ENCODE data around the gene HNMT.

DNA sequence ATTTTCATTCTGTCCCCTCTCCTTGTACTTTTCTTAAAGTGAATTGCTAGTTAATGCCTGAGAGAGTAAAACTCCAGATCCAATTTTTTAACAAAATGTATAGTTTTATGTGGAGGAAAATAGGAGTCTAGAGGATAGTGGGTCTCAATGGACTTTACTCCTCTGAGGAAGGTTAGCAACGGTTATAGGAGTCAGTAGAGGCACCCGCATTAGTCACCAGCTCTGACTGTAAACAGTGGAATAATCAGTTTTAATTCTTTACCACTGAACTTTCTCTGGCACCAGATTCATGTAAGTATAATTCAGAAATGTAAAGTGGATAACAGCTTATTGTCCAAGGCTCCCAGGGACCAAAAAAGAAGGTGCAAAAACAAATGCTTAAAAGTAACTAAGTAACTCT lies 38.7 kb upstream of the HNMT start:
- TF ChIP-seq CTCF (optimal IDR thresholded peaks at IDR 0.05 in 1 of 3, IDR thresholded peaks at IDR 0.05 in 1 of 3, conservative IDR thresholded peaks at IDR 0.05 in 1 of 3; ENCODE audit: extremely low read depth in 1 of 3, insufficient read depth in 2 of 3, low read length in 3 of 3) = no peak
- TF ChIP-seq EZH2 (IDR thresholded peaks at IDR 0.05; ENCODE audit: low read length) = no peak
